Bladder microvascular endothelial cell (primary cell): ENCODE measurements around the gene ZSCAN22. TPM values are rescaled to one million over a fixed set of nuclear protein-coding genes. Genes with fewer than 3 reads are reported as not detected.

ENCODE experiments used
- total RNA-seq: library from RNA; depleted of rRNA; stranded (reverse); fragments of >200 nt; gene quantifications from 2 replicates; pipeline ENCODE4 v1.2.3, GENCODE V29; 2014

The ZSCAN22 gene
- 1.3 and 3.3 TPM in 2 replicates for total RNA-seq

GRCh38 chr19:58326914-58327726 is at the start of gene ZSCAN22:
Gene ZSCAN22, plus strand, starts transcription at chr19:58326994. Its CDS starts 7,809 bp downstream, at chr19:58334803.

DNA sequence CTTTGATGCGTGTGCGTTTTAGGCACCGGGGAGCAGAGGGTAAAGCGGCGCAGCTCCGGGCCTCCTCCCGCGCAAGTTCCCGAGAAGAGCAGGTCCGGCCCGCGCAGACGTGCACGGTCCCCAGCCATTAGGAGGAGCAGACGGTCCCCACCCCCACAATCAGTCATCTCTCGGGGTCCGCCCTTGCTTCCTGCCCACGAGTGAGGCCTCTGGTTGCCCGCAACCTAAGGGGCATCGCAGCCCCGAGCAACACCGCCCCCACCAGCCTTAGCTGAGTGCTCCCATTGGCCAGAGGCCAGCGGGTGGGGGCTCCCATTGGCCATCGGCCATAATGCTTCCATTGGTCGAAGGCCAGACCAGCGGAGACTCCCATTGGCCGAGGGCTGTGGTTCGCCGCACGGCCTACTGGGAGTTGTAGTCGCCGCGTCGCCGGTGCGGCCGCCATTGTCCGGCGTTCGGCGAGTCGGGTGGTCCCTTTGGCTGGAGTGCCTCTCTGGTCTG is 48.2 kb upstream of the ZSCAN22 start, which contains the start of gene ZNF8:
Gene ZNF8, plus strand, starts transcription at position 415 of the 501 bp plus-strand sequence. CDS start 127 bp downstream, outside the sequence.

DNA sequence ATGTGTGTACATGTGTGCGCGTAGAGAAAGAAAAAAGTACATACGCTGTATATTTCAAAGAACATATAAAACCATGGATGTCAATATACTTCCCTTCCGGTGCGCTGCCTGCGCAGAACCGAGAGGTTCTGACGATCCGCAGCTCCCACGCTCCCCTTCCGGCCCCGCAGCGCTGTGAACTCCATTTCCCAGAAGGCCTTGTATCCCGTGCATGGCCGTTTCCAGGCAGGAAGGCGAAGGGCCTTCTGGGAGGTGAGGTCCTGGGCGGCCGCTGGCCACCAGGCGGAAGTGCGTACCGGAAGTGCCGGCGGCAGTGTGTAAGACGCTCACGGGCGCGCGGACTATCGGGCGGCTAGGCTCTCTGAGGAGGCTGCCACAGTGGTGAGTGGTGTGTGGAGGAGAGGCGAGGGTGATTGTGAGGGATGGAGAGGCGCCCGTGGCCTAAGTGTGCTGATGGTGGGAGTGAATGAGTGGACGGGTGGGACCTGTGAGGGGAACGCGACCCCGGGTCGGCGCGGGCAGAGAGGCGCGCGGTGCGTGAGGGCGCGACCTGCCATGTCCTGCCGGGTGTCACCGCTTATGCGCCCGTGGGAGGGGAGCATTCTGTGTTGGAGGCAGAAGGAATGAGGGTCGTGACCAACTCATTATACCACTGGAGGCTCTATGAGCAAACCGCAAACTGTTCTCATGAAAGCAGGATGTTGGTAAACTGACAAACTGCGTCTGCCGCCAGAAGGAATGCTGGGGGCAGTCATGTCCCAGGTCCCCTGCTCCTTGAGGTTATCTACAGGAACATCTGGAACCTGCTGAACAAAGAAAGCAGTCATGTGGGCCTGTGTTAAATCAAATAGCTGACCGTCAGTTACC is 21.5 kb upstream of the ZSCAN22 start, which contains the start of gene ERVK3-1:
Gene ERVK3-1, plus strand, starts transcription at position 313 of the 867 bp plus-strand sequence. CDS start 6,792 bp downstream, outside the sequence.

GRCh38 chr19:58352760-58353671 is 26.2 kb downstream of the ZSCAN22 start, which contains the start of gene A1BG:
Gene A1BG, minus strand, starts transcription at chr19:58353492. Its CDS starts 55 bp downstream, at chr19:58353437.

DNA sequence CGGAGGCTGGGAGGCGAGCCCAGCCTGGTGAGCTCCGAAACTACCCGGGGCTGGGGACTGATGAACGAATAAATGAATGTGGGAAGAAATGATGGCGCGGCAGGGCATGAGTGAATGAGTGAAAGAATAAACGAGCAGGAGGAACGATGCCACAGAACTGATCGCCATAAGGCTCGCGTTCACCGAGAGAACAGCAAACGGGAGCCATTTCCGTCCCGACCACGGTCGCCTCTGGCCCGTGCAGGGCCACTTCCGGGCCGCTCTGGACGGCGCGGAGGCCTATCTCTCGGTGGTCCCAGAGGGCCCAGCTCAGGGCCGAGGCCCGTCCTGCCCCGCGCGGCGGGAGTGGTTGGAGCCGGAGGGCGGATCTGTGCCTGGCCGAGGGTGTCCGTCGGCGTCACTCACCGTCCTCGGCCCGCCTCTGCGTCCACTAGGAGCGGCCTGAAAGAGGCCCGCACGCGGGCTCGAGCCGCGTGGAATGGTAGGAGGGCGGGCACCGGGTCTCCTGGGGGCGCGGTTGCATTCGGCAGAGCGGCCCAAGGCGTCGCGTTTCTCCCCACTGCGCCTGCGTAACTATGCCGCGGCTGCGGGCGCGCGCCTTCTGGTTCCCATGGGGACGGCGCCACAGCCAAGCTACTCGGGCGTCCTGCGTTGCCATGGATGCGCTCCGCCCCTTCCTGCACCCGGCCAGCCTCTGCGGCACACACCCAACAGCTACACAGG is 35.6 kb downstream of the ZSCAN22 start, which contains the start of gene ZNF497:
Gene ZNF497, minus strand, starts transcription at position 480 of the 723 bp plus-strand sequence. CDS start 5,116 bp downstream, outside the sequence.

GRCh38 chr19:58380662-58381459 is 54.1 kb downstream of the ZSCAN22 start, which contains the start of gene ZNF837:
Gene ZNF837, minus strand, starts transcription at chr19:58381030. Its CDS starts 11,698 bp downstream, at chr19:58369332.

DNA sequence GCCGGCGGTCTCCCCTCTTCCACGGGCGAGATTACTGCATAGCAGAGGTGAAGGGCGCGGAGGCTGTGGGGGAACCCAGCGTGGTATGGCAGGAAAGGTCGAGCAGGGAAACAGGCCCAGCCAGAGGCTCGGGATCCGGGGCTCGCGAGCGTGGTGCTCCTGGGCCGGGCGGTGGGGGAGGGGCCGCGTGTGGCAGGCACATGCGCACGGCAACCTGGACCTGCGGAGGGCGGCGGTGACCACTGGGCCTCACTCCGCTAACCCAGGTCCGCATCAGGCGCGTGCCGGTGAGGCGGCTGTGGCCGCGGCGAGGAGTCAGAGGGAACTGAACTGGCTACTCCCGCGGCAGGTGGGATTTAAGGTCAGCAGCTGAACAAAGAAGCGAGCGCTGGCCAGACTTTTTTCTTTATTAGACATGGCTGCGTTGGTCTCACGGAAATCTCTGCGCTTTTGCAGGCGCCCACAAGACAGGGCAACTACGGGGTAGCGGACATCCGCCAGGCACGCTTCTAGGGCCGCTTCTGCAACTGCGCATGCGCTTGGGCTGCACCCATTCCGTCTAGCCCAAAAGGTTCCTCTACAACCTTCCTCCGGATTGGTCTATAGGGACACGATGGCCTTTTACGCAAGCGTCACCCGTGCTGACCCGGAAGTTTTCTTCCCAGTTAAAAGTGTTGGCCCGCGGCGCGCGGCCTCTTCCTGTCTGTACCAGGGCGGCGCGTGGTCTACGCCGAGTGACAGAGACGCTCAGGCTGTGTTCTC is 60.0 kb downstream of the ZSCAN22 start, which contains the start of gene RPS5:
Gene RPS5, plus strand, starts transcription at position 694 of the 762 bp plus-strand sequence. CDS start 869 bp downstream, outside the sequence.

Other genes with a start within 250 kb of the ZSCAN22 start
- gene ZSCAN18, start 228.8 kb upstream of the ZSCAN22 start, total RNA-seq: 15.2 and 19.6 TPM in 2 replicates
- 6.5 and 11.3 TPM in 2 replicates for gene ZNF329, start 176.2 kb upstream of the ZSCAN22 start, total RNA-seq
- gene ZNF274, start 143.9 kb upstream of the ZSCAN22 start, total RNA-seq: 14.7 and 21.0 TPM in 2 replicates
- gene ZNF544, start 98.1 kb upstream of the ZSCAN22 start, total RNA-seq: 36.3 and 58.2 TPM in 2 replicates
- gene ZNF8, start 48.0 kb upstream of the ZSCAN22 start, total RNA-seq: 2.6 and 5.2 TPM in 2 replicates
- gene ERVK3-1, start 21.6 kb upstream of the ZSCAN22 start, total RNA-seq: 17.0 and 32.5 TPM in 2 replicates
- 2.5 and 2.9 TPM in 2 replicates for gene A1BG, start 26.5 kb downstream of the ZSCAN22 start, total RNA-seq
- 0.81 and 1.6 TPM in 2 replicates for gene ZNF497, start 35.8 kb downstream of the ZSCAN22 start, total RNA-seq
- 1.2 and 1.9 TPM in 2 replicates for gene ZNF837, start 54.0 kb downstream of the ZSCAN22 start, total RNA-seq
- gene RPS5, start 60.3 kb downstream of the ZSCAN22 start, total RNA-seq: 1,823 and 2,576 TPM in 2 replicates
- not detected in 2 replicates for gene RNF225, start 68.7 kb downstream of the ZSCAN22 start, total RNA-seq
- 7.6 and 11.8 TPM in 2 replicates for gene ZNF584, start 81.7 kb downstream of the ZSCAN22 start, total RNA-seq
- gene ZNF132, start 113.2 kb downstream of the ZSCAN22 start, total RNA-seq: 3.7 and 6.3 TPM in 2 replicates
- 5.2 and 10.5 TPM in 2 replicates for gene ZNF324B, start 124.6 kb downstream of the ZSCAN22 start, total RNA-seq
- gene ZNF324, start 140.1 kb downstream of the ZSCAN22 start, total RNA-seq: 7.6 and 11.2 TPM in 2 replicates
- 3.5 and 3.9 TPM in 2 replicates for gene ZNF446, start 149.4 kb downstream of the ZSCAN22 start, total RNA-seq
- gene SLC27A5, start 185.0 kb downstream of the ZSCAN22 start, total RNA-seq: 5.9 and 11.2 TPM in 2 replicates
- gene ZBTB45, start 192.8 kb downstream of the ZSCAN22 start, total RNA-seq: 4.4 and 6.9 TPM in 2 replicates
- 287 and 532 TPM in 2 replicates for gene TRIM28, start 217.1 kb downstream of the ZSCAN22 start, total RNA-seq
- 102 and 110 TPM in 2 replicates for gene CHMP2A, start 228.1 kb downstream of the ZSCAN22 start, total RNA-seq
- 61.0 and 79.7 TPM in 2 replicates for gene UBE2M, start 231.6 kb downstream of the ZSCAN22 start, total RNA-seq
- gene MZF1, start 246.3 kb downstream of the ZSCAN22 start, total RNA-seq: 5.8 and 11.1 TPM in 2 replicates